Omental fat pad (tissue), 4 donors: ENCODE measurements around the gene MARK2. TPM values are rescaled to one million over a fixed set of nuclear protein-coding genes. Genes with fewer than 3 reads are reported as not detected.

Experiments
- ATAC-seq: fragments of 150-250 bp; one replicate; pipeline ENCODE4 v1.9.1; 2016; ENCODE audit warnings: mild to moderate bottlenecking, moderate library complexity; ENCODE audit not compliant: low FRiP score
- DNase-seq: peaks from one replicate; pipeline ENCODE4 v3.0.0-alpha.2; 2019; ENCODE audit warnings: low spot score
- CTCF ChIP-seq, 3 donors: fragments of 450-650 bp; IDR thresholded peaks; one replicate each; pipeline ENCODE4 v1.5.1; 2016 to 2017; ENCODE audit warnings: antibody characterized with exemption in 3 of 3, mild to moderate bottlenecking in 3 of 3, moderate library complexity in 2 of 3
- total RNA-seq, 4 donors: library from RNA; depleted of rRNA; stranded (reverse); fragments of >200 nt; gene quantifications; one replicate each; pipeline ENCODE4 v1.1.0, GENCODE V29; 2016

MARK2 gene
- total RNA-seq, 4 donors from 2014 or later, result 14.8 to 27.1 (median 23.4) TPM

GRCh38 chr11:63896071-63896470, 57.2 kb downstream of the MARK2 start:
- ATAC-seq, result no peak
- no peak for DNase-seq
- no peak for TF ChIP-seq CTCF (IDR thresholded peaks at IDR 0.05)

- ATAC-seq, result no peak
- TF ChIP-seq CTCF (IDR thresholded peaks at IDR 0.05), result no peak
- no peak for DNase-seq
Measured at GRCh38 chr11:63897459-63898146, 58.7 kb downstream of the MARK2 start.

- no peak for ATAC-seq
- TF ChIP-seq CTCF (IDR thresholded peaks at IDR 0.05), result no peak
- no peak for DNase-seq
Measured at GRCh38 chr11:63901660-63902059, 62.8 kb downstream of the MARK2 start.

GRCh38 chr11:63903884-63904283, 65.0 kb downstream of the MARK2 start:
- no peak for DNase-seq

GRCh38 chr11:63904743-63905142, 65.8 kb downstream of the MARK2 start:
- TF ChIP-seq CTCF (IDR thresholded peaks at IDR 0.05), result no peak
- DNase-seq, result no peak
- no peak for ATAC-seq

More at GRCh38 chr11:63903884-63904283, 65.0 kb downstream of the MARK2 start:
- TF ChIP-seq CTCF (IDR thresholded peaks at IDR 0.05), result no peak
- ATAC-seq, result no peak

- ATAC-seq, result no peak
- TF ChIP-seq CTCF (IDR thresholded peaks at IDR 0.05), result no peak
- DNase-seq, result no peak
Measured at GRCh38 chr11:63905179-63905578, 66.3 kb downstream of the MARK2 start.

GRCh38 chr11:63906087-63906486, 67.2 kb downstream of the MARK2 start:
- no peak for DNase-seq
- TF ChIP-seq CTCF (IDR thresholded peaks at IDR 0.05), result no peak
- no peak for ATAC-seq
